Neural progenitor cell (in vitro differentiated cells): ENCODE data around the gene RIMKLB. TPM values are rescaled to one million over a fixed set of nuclear protein-coding genes. Genes with fewer than 3 reads are reported as not detected.

Experiments used
- DNase-seq: peaks from one replicate; pipeline ENCODE4 v3.0.0-alpha.2; 2016; ENCODE audit warnings: low spot score
- H2AFZ ChIP-seq: fragments of 200-600 bp; sonication (generic); replicated peaks from 2 replicates; pipeline ENCODE4 v1.6.1; 2016; ENCODE audit warnings: antibody characterized with exemption
- H3F3A ChIP-seq: fragments of 200-600 bp; sonication (generic); 2 replicates; pipeline ENCODE4 v1.6.1; 2016; ENCODE audit warnings: antibody characterized with exemption, low read depth
- H3K27ac ChIP-seq: fragments of 200-600 bp; sonication (generic); 2 replicates; pipeline ENCODE4 v1.5.1; 2016; ENCODE audit warnings: mild to moderate bottlenecking
- H3K27me3 ChIP-seq: fragments of 200-600 bp; sonication (generic); 2 replicates; pipeline ENCODE4 v1.6.1; 2016; ENCODE audit warnings: mild to moderate bottlenecking, moderate library complexity
- H3K36me3 ChIP-seq: fragments of 200-600 bp; sonication (generic); 2 replicates; pipeline ENCODE4 v1.5.1; 2016
- H3K4me1 ChIP-seq: fragments of 200-600 bp; sonication (generic); 2 replicates; pipeline ENCODE4 v1.6.1; 2016; ENCODE audit warnings: mixed run types
- H3K4me2 ChIP-seq: fragments of 200-600 bp; sonication (generic); 2 replicates; pipeline ENCODE4 v1.6.1; 2016
- H3K4me3 ChIP-seq: fragments of 200-600 bp; sonication (generic); 2 replicates; pipeline ENCODE4 v1.5.1; 2016
- H3K79me2 ChIP-seq: fragments of 200-600 bp; sonication (generic); 2 replicates; pipeline ENCODE4 v1.6.1; 2016; ENCODE audit warnings: low read depth
- H3K9ac ChIP-seq: fragments of 200-600 bp; sonication (generic); 2 replicates; pipeline ENCODE4 v1.6.1; 2016
- H3K9me3 ChIP-seq: fragments of 200-600 bp; sonication (generic); 2 replicates; pipeline ENCODE4 v1.5.1; 2016; ENCODE audit warnings: low read depth
- H4K20me1 ChIP-seq: fragments of 200-600 bp; sonication (generic); 2 replicates; pipeline ENCODE4 v1.6.1; 2016; ENCODE audit warnings: low read depth
- H3K27ac Mint-ChIP-seq: 3 replicates; pipeline ENCODE4 v1.8.0; 2021; ENCODE audit warnings: mixed read lengths
- H3K27me3 Mint-ChIP-seq: 2 replicates; pipeline ENCODE4 v1.8.0; 2022; ENCODE audit warnings: low read depth, mild to moderate bottlenecking, inconsistent platforms, moderate library complexity, mixed read lengths; ENCODE audit not compliant: insufficient read depth
- H3K36me3 Mint-ChIP-seq: 3 replicates; pipeline ENCODE4 v1.8.0; 2021; ENCODE audit warnings: mixed read lengths
- H3K4me1 Mint-ChIP-seq: 3 replicates; pipeline ENCODE4 v1.8.0; 2021; ENCODE audit warnings: mixed read lengths
- H3K4me3 Mint-ChIP-seq: 3 replicates; pipeline ENCODE4 v1.8.0; 2021; ENCODE audit warnings: mild to moderate bottlenecking, moderate library complexity, mixed read lengths
- H3K9me3 Mint-ChIP-seq: 3 replicates; pipeline ENCODE4 v1.8.0; 2020; ENCODE audit warnings: mixed read lengths
- EZH2 ChIP-seq: fragments of 200-600 bp; sonication (generic); IDR thresholded peaks from 2 replicates; pipeline ENCODE4 v1.6.1; 2017; ENCODE audit warnings: antibody characterized with exemption, mild to moderate bottlenecking, moderate library complexity
- EZH2phosphoT487 ChIP-seq: fragments of 200-600 bp; sonication (generic); IDR thresholded peaks from 2 replicates; pipeline ENCODE4 v1.6.1; 2017; ENCODE audit warnings: antibody characterized with exemption
- total RNA-seq: library from RNA; depleted of rRNA; stranded (reverse); fragments of >200 nt; gene quantifications from 2 replicates; pipeline ENCODE4 v1.2.3, GENCODE V29; 2015; ENCODE audit warnings: low replicate concordance
- TF ChIP-seq, protein P1 (sequence below): fragments of 200-600 bp; sonication (generic); IDR thresholded peaks from 2 replicates; pipeline ENCODE4 v1.5.1; 2017; ENCODE audit warnings: antibody characterized with exemption, mild to moderate bottlenecking

The RIMKLB gene
- total RNA-seq, 1 donor from 2014 or later: 131 TPM

GRCh38 chr12:8832500-8832899 is 134.7 kb downstream of the RIMKLB start:
- Histone ChIP-seq H4K20me1 (no peaks in the 10 kb centered on the region), H3K27me3 (no peaks in the 10 kb centered on the region), H3K79me2 (no peaks in the 10 kb centered on the region), H3K9ac (no peak overlapping the region), H3K4me2 (no peak overlapping the region), H3F3A (no peaks in the 10 kb centered on the region), H2AFZ (no peak overlapping the region), H3K9me3 (no peaks in the 10 kb centered on the region), H3K4me3 (no peak overlapping the region), H3K4me1 (peaks cover 9% of the 10 kb centered on the region), H3K36me3 (no peaks in the 10 kb centered on the region), H3K27ac (no peak overlapping the region)
- Mint-ChIP-seq H3K36me3 (no peaks in the 10 kb centered on the region), H3K27ac (no peak overlapping the region), H3K27me3 (no peaks in the 10 kb centered on the region), H3K9me3 (no peaks in the 10 kb centered on the region), H3K4me3 (no peak overlapping the region), H3K4me1 (no peaks in the 10 kb centered on the region)
- no peak for TF ChIP-seq EZH2phosphoT487
- TF ChIP-seq, protein P1, sequence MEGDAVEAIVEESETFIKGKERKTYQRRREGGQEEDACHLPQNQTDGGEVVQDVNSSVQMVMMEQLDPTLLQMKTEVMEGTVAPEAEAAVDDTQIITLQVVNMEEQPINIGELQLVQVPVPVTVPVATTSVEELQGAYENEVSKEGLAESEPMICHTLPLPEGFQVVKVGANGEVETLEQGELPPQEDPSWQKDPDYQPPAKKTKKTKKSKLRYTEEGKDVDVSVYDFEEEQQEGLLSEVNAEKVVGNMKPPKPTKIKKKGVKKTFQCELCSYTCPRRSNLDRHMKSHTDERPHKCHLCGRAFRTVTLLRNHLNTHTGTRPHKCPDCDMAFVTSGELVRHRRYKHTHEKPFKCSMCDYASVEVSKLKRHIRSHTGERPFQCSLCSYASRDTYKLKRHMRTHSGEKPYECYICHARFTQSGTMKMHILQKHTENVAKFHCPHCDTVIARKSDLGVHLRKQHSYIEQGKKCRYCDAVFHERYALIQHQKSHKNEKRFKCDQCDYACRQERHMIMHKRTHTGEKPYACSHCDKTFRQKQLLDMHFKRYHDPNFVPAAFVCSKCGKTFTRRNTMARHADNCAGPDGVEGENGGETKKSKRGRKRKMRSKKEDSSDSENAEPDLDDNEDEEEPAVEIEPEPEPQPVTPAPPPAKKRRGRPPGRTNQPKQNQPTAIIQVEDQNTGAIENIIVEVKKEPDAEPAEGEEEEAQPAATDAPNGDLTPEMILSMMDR: no peak
- TF ChIP-seq EZH2: no peak
- no peak for DNase-seq

Other genes with a start within 250 kb of the RIMKLB start
- not detected in 2 replicates for gene CLEC6A, start 242.0 kb upstream of the RIMKLB start, total RNA-seq
- 0.19 TPM in 2 replicates for gene CLEC4D, start 184.5 kb upstream of the RIMKLB start, total RNA-seq
- gene CLEC4E, start 157.1 kb upstream of the RIMKLB start, total RNA-seq: not detected in 2 replicates
- not detected in 2 replicates for gene AICDA, start 85.1 kb upstream of the RIMKLB start, total RNA-seq
- gene MFAP5, start 35.2 kb upstream of the RIMKLB start, total RNA-seq: 0.25 TPM in 1 of 2 replicates, not detected in the other
- 0.15 and 0.43 TPM in 2 replicates for gene A2ML1, start 124.6 kb downstream of the RIMKLB start, total RNA-seq
- 62.7 and 90.4 TPM in 2 replicates for gene PHC1, start 216.5 kb downstream of the RIMKLB start, total RNA-seq